SK-N-SH (cell line): Measurements from ENCODE around the gene PCBP4. TPM values are rescaled to one million over a fixed set of nuclear protein-coding genes. Genes with fewer than 3 reads are reported as not detected.

Experiments used
- CTCF ChIA-PET: fragments of 300-600, 350-600 bp; formaldehyde crosslinking; extraction: SDS; loops from one replicate; lab custom pipeline; 2021; lab: Yijun Ruan, JAX
- POLR2A ChIA-PET: fragments of 350-600 bp; sonication (Branson Sonifier 250); formaldehyde crosslinking; extraction: SDS; loops from one replicate; lab custom pipeline; 2020; ENCODE audit warnings: antibody characterized with exemption, inconsistent platforms; lab: Yijun Ruan, JAX
- DNase-seq: peaks from one replicate; pipeline ENCODE4 v3.0.0; 2012
- H2AFZ ChIP-seq: fragments of 200-600 bp; sonication (generic); 2 replicates; pipeline ENCODE4 v1.8.1; 2016; ENCODE audit warnings: antibody characterized with exemption, mild to moderate bottlenecking, low read depth
- H3F3A ChIP-seq: fragments of 200-600 bp; sonication (generic); replicated peaks from 2 replicates; pipeline ENCODE3; 2016; ENCODE audit warnings: antibody characterized with exemption, mild to moderate bottlenecking; ENCODE audit not compliant: insufficient read depth
- H3K27ac ChIP-seq, 2 experiments: fragments of 200-500 bp in 1 of 2; fragments of 200-600 bp in 1 of 2; sonication (Bioruptor generic) in 1 of 2; sonication (generic), shearing (Covaris generic) in 1 of 2; 2 replicates each; pipeline versions ENCODE4 v1.5.1 to v1.6.1; 2014 to 2016; ENCODE audit warnings: low read depth in 2 of 2, inconsistent platforms in 1 of 2, low read length in 1 of 2, mild to moderate bottlenecking in 1 of 2, mixed read lengths in 1 of 2
- H3K27me3 ChIP-seq: fragments of 200-600 bp; sonication (generic), shearing (Covaris generic); 2 replicates; pipeline ENCODE4 v1.6.1; 2016; ENCODE audit warnings: mixed run types; ENCODE audit not compliant: insufficient read depth
- H3K36me3 ChIP-seq, 2 experiments: fragments of 200-500 bp in 1 of 2; fragments of 200-600 bp in 1 of 2; sonication (Bioruptor generic) in 1 of 2; sonication (generic) in 1 of 2; replicated peaks in 1 of 2; 2 replicates each; pipeline versions ENCODE3 to v1.5.1; 2014 to 2016; ENCODE audit warnings: low read length in 1 of 2, mild to moderate bottlenecking in 1 of 2; ENCODE audit not compliant: insufficient read depth in 2 of 2, control insufficient read depth in 1 of 2
- H3K4me1 ChIP-seq, 2 experiments: fragments of 200-500 bp in 1 of 2; fragments of 200-600 bp in 1 of 2; sonication (Bioruptor generic) in 1 of 2; sonication (generic), shearing (Covaris generic) in 1 of 2; 2 replicates each; pipeline versions ENCODE4 v1.5.1 to v1.6.1; 2014 to 2016; ENCODE audit warnings: low read depth in 1 of 2, low read length in 1 of 2, mixed run types in 1 of 2; ENCODE audit not compliant: insufficient read depth in 2 of 2, control insufficient read depth in 1 of 2
- H3K4me2 ChIP-seq: fragments of 200-600 bp; sonication (generic), shearing (Covaris generic); 2 replicates; pipeline ENCODE4 v1.6.1; 2017; ENCODE audit warnings: mixed run types
- H3K4me3 ChIP-seq, 2 experiments: fragments of 200-500 bp in 1 of 2; fragments of 200-600 bp in 1 of 2; sonication (Bioruptor generic) in 1 of 2; sonication (generic), shearing (Covaris generic) in 1 of 2; 2 replicates each; pipeline versions ENCODE4 v1.5.1 to v1.8.1; 2014 to 2016; ENCODE audit warnings: low read depth in 2 of 2, inconsistent platforms in 1 of 2, low read length in 1 of 2, mild to moderate bottlenecking in 1 of 2, mixed read lengths in 1 of 2, moderate library complexity in 1 of 2
- H3K79me2 ChIP-seq: fragments of 200-600 bp; sonication (generic); 2 replicates; pipeline ENCODE4 v1.8.1; 2017; ENCODE audit warnings: mild to moderate bottlenecking; ENCODE audit not compliant: insufficient read depth
- H3K9ac ChIP-seq: fragments of 200-600 bp; sonication (generic); 2 replicates; pipeline ENCODE4 v1.6.1; 2017; ENCODE audit warnings: mixed run types
- H3K9me2 ChIP-seq: fragments of 200-600 bp; sonication (generic); 2 replicates; pipeline ENCODE4 v1.6.1; 2017; ENCODE audit warnings: mixed run types
- H3K9me3 ChIP-seq: fragments of 200-600 bp; sonication (generic); 2 replicates; pipeline ENCODE4 v1.6.1; 2017; ENCODE audit warnings: mixed run types, mild to moderate bottlenecking, moderate library complexity
- H4K20me1 ChIP-seq: fragments of 200-600 bp; sonication (generic); 2 replicates; pipeline ENCODE4 v1.6.1; 2017; ENCODE audit warnings: mild to moderate bottlenecking, mixed run types; ENCODE audit not compliant: insufficient read depth
- CTCF ChIP-seq: fragments of 200-600 bp; sonication (generic); IDR thresholded peaks from 2 replicates; pipeline ENCODE4 v1.6.1; 2017; ENCODE audit warnings: antibody characterized with exemption, mild to moderate bottlenecking, moderate library complexity
- EZH2phosphoT487 ChIP-seq: fragments of 200-600 bp; sonication (generic); IDR thresholded peaks from 2 replicates; pipeline ENCODE4 v1.6.1; 2017; ENCODE audit warnings: low read depth, mixed run types, mild to moderate bottlenecking, antibody characterized with exemption, moderate library complexity, borderline replicate concordance
- NRF1 ChIP-seq: IDR thresholded peaks from 2 replicates; pipeline ENCODE4 v1.6.1; 2012; ENCODE audit warnings: low read depth, mild to moderate bottlenecking, low read length
- POLR2AphosphoS5 ChIP-seq: IDR thresholded peaks from 2 replicates; pipeline ENCODE4 v1.6.1; 2012; ENCODE audit warnings: low read depth, low read length
- RAD21 ChIP-seq: IDR thresholded peaks from 2 replicates; pipeline ENCODE4 v1.6.1; 2012; ENCODE audit warnings: mild to moderate bottlenecking, low read length
- RFX5 ChIP-seq: IDR thresholded peaks from 2 replicates; pipeline ENCODE4 v1.6.1; 2012; ENCODE audit warnings: mild to moderate bottlenecking, improper control_type of control experiment, low read length
- SMC3 ChIP-seq: IDR thresholded peaks from 2 replicates; pipeline ENCODE4 v1.6.1; 2012; ENCODE audit warnings: low read depth, low read length, improper control_type of control experiment
- TCF12 ChIP-seq: IDR thresholded peaks from 2 replicates; pipeline ENCODE4 v1.4.0; 2012
- ZBTB33 ChIP-seq: IDR thresholded peaks from 2 replicates; pipeline ENCODE4 v1.4.0; 2012; ENCODE audit warnings: low read depth, borderline replicate concordance
- WGBS: methylation state at CpG from one replicate; pipeline ENCODE4 v1.1.6; 2017; ENCODE audit warnings: low lambda C conversion rate; 5-methylcytosine and 5-hydroxymethylcytosine counted together
- polyA plus RNA-seq, 3 experiments: library from polyadenylated mRNA; depleted of rRNA; stranded (reverse); fragments of >200 nt; gene quantifications; 2 replicates each; pipeline ENCODE4 v1.2.3, GENCODE V29; 2012
- TF ChIP-seq, protein P1 (sequence below): IDR thresholded peaks from 2 replicates; pipeline ENCODE4 v1.4.0; 2012; ENCODE audit warnings: low read depth

Gene PCBP4
- polyA plus RNA-seq, 1 of the 3 experiments (the other 2 are of a cell fraction): 97.4 TPM

GRCh38 chr3:51921081-51921578 is 46.1 kb downstream of the PCBP4 start:
- DNase-seq: no peak
- no peak overlapping the region for H3K9ac ChIP-seq
- H4K20me1 ChIP-seq: no peaks in the 10 kb centered on the region
- no peaks in the 10 kb centered on the region for H3K4me1 ChIP-seq
- H3K79me2 ChIP-seq: no peaks in the 10 kb centered on the region
- H3K27me3 ChIP-seq: peaks cover 2% of the 10 kb centered on the region; the same call in 1 of the 2 replicates
- H3F3A ChIP-seq: no peaks in the 10 kb centered on the region
- no peak overlapping the region for H3K27ac ChIP-seq
- H3K4me3 ChIP-seq: no peak overlapping the region
- no peaks in the 10 kb centered on the region for H3K9me2 ChIP-seq
- no peak overlapping the region for H2AFZ ChIP-seq
- TF ChIP-seq NRF1: no peak
- ChIA-PET POLR2A (no interaction called here), CTCF (interaction anchor here (2.0 kb wide), 1 partner anchor 202 kb away, joined by 7 read pairs; no protein-coding TSS in a partner anchor)
- H3K9me3 ChIP-seq: no peaks in the 10 kb centered on the region
- H3K36me3 ChIP-seq: no peaks in the 10 kb centered on the region
- no peak overlapping the region for H3K4me2 ChIP-seq
- 65% methylated on average over 11 of the region's 11 CpGs for WGBS

DNA sequence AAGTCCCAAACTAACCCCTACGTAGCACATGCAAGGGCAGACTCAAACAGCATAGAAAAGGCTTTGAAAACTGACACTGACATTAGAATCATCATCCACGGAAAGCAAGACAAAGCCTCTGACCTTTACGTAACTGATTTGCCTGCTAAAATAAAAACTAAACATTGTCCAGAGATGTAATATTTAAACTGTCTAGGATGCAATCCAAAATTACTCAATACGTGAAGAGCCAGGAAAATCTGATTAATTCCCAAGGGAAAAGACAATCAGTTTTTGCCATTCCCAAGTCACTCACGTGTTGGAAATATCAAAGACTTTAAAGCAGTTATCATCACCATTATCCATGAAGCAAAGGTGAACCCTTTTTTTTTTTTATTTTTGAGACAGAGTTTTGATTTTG is 50.8 kb downstream of the PCBP4 start:
- no peaks in the 10 kb centered on the region for H3F3A ChIP-seq
- no peaks in the 10 kb centered on the region for H3K9me2 ChIP-seq
- no peak overlapping the region for H3K27ac ChIP-seq
- H3K36me3 ChIP-seq: no peaks in the 10 kb centered on the region
- 54% methylated on average over 5 of the region's 5 CpGs for WGBS
- H2AFZ ChIP-seq: no peak overlapping the region
- TF ChIP-seq EZH2phosphoT487: no peak
- TF ChIP-seq RFX5: no peak
- no peak for TF ChIP-seq POLR2AphosphoS5
- TF ChIP-seq CTCF: no peak
- TF ChIP-seq TCF12: no peak
- no peak for TF ChIP-seq ZBTB33
- TF ChIP-seq SMC3: no peak
- TF ChIP-seq RAD21: no peak
- TF ChIP-seq, protein P1, sequence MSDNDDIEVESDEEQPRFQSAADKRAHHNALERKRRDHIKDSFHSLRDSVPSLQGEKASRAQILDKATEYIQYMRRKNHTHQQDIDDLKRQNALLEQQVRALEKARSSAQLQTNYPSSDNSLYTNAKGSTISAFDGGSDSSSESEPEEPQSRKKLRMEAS: no peak
- TF ChIP-seq, all 33 proteins: peak for 0
- DNase-seq: no peak
- Histone ChIP-seq H3K9ac (no peak overlapping the region), H3K9me3 (no peaks in the 10 kb centered on the region), H3K27me3 (peaks cover 5% of the 10 kb centered on the region; the same call in 1 of the 2 replicates), H3K79me2 (no peaks in the 10 kb centered on the region), H4K20me1 (no peaks in the 10 kb centered on the region), H3K4me3 (no peak overlapping the region), H3K4me2 (no peak overlapping the region), H3K4me1 (no peaks in the 10 kb centered on the region)
- ChIA-PET POLR2A (no interaction called here), CTCF (interaction anchor here (0.9 kb wide), 1 partner anchor 25 kb away, joined by 4 read pairs; the partner anchor contains the start of gene RRP9)
